Neural progenitor cell (in vitro differentiated cells): ENCODE data around the gene GRN. TPM values are rescaled to one million over a fixed set of nuclear protein-coding genes. Genes with fewer than 3 reads are reported as not detected.

ENCODE experiments used
- DNase-seq: peaks from one replicate; pipeline ENCODE4 v3.0.0-alpha.2; 2016; ENCODE audit warnings: low spot score
- H2AFZ ChIP-seq: fragments of 200-600 bp; sonication (generic); replicated peaks from 2 replicates; pipeline ENCODE4 v1.6.1; 2016; ENCODE audit warnings: antibody characterized with exemption
- H3F3A ChIP-seq: fragments of 200-600 bp; sonication (generic); 2 replicates; pipeline ENCODE4 v1.6.1; 2016; ENCODE audit warnings: antibody characterized with exemption, low read depth
- H3K27ac ChIP-seq: fragments of 200-600 bp; sonication (generic); 2 replicates; pipeline ENCODE4 v1.5.1; 2016; ENCODE audit warnings: mild to moderate bottlenecking
- H3K27me3 ChIP-seq: fragments of 200-600 bp; sonication (generic); 2 replicates; pipeline ENCODE4 v1.6.1; 2016; ENCODE audit warnings: mild to moderate bottlenecking, moderate library complexity
- H3K36me3 ChIP-seq: fragments of 200-600 bp; sonication (generic); 2 replicates; pipeline ENCODE4 v1.5.1; 2016
- H3K4me1 ChIP-seq: fragments of 200-600 bp; sonication (generic); 2 replicates; pipeline ENCODE4 v1.6.1; 2016; ENCODE audit warnings: mixed run types
- H3K4me2 ChIP-seq: fragments of 200-600 bp; sonication (generic); 2 replicates; pipeline ENCODE4 v1.6.1; 2016
- H3K4me3 ChIP-seq: fragments of 200-600 bp; sonication (generic); 2 replicates; pipeline ENCODE4 v1.5.1; 2016
- H3K79me2 ChIP-seq: fragments of 200-600 bp; sonication (generic); 2 replicates; pipeline ENCODE4 v1.6.1; 2016; ENCODE audit warnings: low read depth
- H3K9ac ChIP-seq: fragments of 200-600 bp; sonication (generic); 2 replicates; pipeline ENCODE4 v1.6.1; 2016
- H3K9me3 ChIP-seq: fragments of 200-600 bp; sonication (generic); 2 replicates; pipeline ENCODE4 v1.5.1; 2016; ENCODE audit warnings: low read depth
- H4K20me1 ChIP-seq: fragments of 200-600 bp; sonication (generic); 2 replicates; pipeline ENCODE4 v1.6.1; 2016; ENCODE audit warnings: low read depth
- H3K27ac Mint-ChIP-seq: 3 replicates; pipeline ENCODE4 v1.8.0; 2021; ENCODE audit warnings: mixed read lengths
- H3K27me3 Mint-ChIP-seq: 2 replicates; pipeline ENCODE4 v1.8.0; 2022; ENCODE audit warnings: low read depth, mild to moderate bottlenecking, inconsistent platforms, moderate library complexity, mixed read lengths; ENCODE audit not compliant: insufficient read depth
- H3K36me3 Mint-ChIP-seq: 3 replicates; pipeline ENCODE4 v1.8.0; 2021; ENCODE audit warnings: mixed read lengths
- H3K4me1 Mint-ChIP-seq: 3 replicates; pipeline ENCODE4 v1.8.0; 2021; ENCODE audit warnings: mixed read lengths
- H3K4me3 Mint-ChIP-seq: 3 replicates; pipeline ENCODE4 v1.8.0; 2021; ENCODE audit warnings: mild to moderate bottlenecking, moderate library complexity, mixed read lengths
- H3K9me3 Mint-ChIP-seq: 3 replicates; pipeline ENCODE4 v1.8.0; 2020; ENCODE audit warnings: mixed read lengths
- EZH2 ChIP-seq: fragments of 200-600 bp; sonication (generic); IDR thresholded peaks from 2 replicates; pipeline ENCODE4 v1.6.1; 2017; ENCODE audit warnings: antibody characterized with exemption, mild to moderate bottlenecking, moderate library complexity
- EZH2phosphoT487 ChIP-seq: fragments of 200-600 bp; sonication (generic); IDR thresholded peaks from 2 replicates; pipeline ENCODE4 v1.6.1; 2017; ENCODE audit warnings: antibody characterized with exemption
- total RNA-seq: library from RNA; depleted of rRNA; stranded (reverse); fragments of >200 nt; gene quantifications from 2 replicates; pipeline ENCODE4 v1.2.3, GENCODE V29; 2015; ENCODE audit warnings: low replicate concordance
- TF ChIP-seq, protein P1 (sequence below): fragments of 200-600 bp; sonication (generic); IDR thresholded peaks from 2 replicates; pipeline ENCODE4 v1.5.1; 2017; ENCODE audit warnings: antibody characterized with exemption, mild to moderate bottlenecking

The GRN gene
- total RNA-seq, 1 donor from 2014 or later, result 28.2 TPM

- H3K36me3 Mint-ChIP-seq, result peaks cover 4% of the 10 kb centered on the region
- peak overlapping the region; percentile 86 for H3K4me2 ChIP-seq
- H3K27me3 ChIP-seq, result peaks cover 68% of the 10 kb centered on the region
- TF ChIP-seq EZH2, result peak; percentile 28
- TF ChIP-seq, protein P1, sequence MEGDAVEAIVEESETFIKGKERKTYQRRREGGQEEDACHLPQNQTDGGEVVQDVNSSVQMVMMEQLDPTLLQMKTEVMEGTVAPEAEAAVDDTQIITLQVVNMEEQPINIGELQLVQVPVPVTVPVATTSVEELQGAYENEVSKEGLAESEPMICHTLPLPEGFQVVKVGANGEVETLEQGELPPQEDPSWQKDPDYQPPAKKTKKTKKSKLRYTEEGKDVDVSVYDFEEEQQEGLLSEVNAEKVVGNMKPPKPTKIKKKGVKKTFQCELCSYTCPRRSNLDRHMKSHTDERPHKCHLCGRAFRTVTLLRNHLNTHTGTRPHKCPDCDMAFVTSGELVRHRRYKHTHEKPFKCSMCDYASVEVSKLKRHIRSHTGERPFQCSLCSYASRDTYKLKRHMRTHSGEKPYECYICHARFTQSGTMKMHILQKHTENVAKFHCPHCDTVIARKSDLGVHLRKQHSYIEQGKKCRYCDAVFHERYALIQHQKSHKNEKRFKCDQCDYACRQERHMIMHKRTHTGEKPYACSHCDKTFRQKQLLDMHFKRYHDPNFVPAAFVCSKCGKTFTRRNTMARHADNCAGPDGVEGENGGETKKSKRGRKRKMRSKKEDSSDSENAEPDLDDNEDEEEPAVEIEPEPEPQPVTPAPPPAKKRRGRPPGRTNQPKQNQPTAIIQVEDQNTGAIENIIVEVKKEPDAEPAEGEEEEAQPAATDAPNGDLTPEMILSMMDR, result no peak
- peak; percentile 59 for TF ChIP-seq EZH2phosphoT487
- peaks cover 12% of the 10 kb centered on the region for H3K4me1 Mint-ChIP-seq
- no peak overlapping the region for H3K9ac ChIP-seq
- H2AFZ ChIP-seq, result peak overlapping the region; percentile 31
- H3K4me3 Mint-ChIP-seq, result peak overlapping the region; percentile 75
- no peak overlapping the region for H3K27ac ChIP-seq
- no peaks in the 10 kb centered on the region for H3K36me3 ChIP-seq
- peaks cover 8% of the 10 kb centered on the region for H3K4me1 ChIP-seq
- H4K20me1 ChIP-seq, result peaks cover 15% of the 10 kb centered on the region
- H3F3A ChIP-seq, result peaks cover 17% of the 10 kb centered on the region
- peak overlapping the region; percentile 53 for H3K4me3 ChIP-seq
- peak; percentile 84 for DNase-seq
- H3K27ac Mint-ChIP-seq, result no peak overlapping the region
- H3K9me3 Mint-ChIP-seq, result no peaks in the 10 kb centered on the region
- no peaks in the 10 kb centered on the region for H3K9me3 ChIP-seq
- H3K27me3 Mint-ChIP-seq, result peaks cover 46% of the 10 kb centered on the region
- H3K79me2 ChIP-seq, result no peaks in the 10 kb centered on the region
These were observed 30.0 kb upstream of the GRN start for GRCh38 chr17:44314869-44315661.

- H3K4me3 ChIP-seq, result peak overlapping the region; percentile 53
- peak overlapping the region; percentile 44 for H2AFZ ChIP-seq
- peaks cover 61% of the 10 kb centered on the region for H3K27me3 ChIP-seq
- H3K9ac ChIP-seq, result no peak overlapping the region
- H3K4me2 ChIP-seq, result peak overlapping the region; percentile 86
- peaks cover 17% of the 10 kb centered on the region for H3F3A ChIP-seq
- peaks cover 10% of the 10 kb centered on the region for H4K20me1 ChIP-seq
- Mint-ChIP-seq H3K27me3 (peaks cover 43% of the 10 kb centered on the region), H3K4me3 (peak overlapping the region; percentile 75), H3K36me3 (peaks cover 4% of the 10 kb centered on the region), H3K4me1 (peaks cover 10% of the 10 kb centered on the region), H3K9me3 (no peaks in the 10 kb centered on the region), H3K27ac (no peak overlapping the region)
- TF ChIP-seq EZH2phosphoT487 (no peak), EZH2 (peak; percentile 61)
- no peaks in the 10 kb centered on the region for H3K36me3 ChIP-seq
- H3K4me1 ChIP-seq, result peaks cover 8% of the 10 kb centered on the region
- H3K9me3 ChIP-seq, result no peaks in the 10 kb centered on the region
- H3K27ac ChIP-seq, result no peak overlapping the region
- H3K79me2 ChIP-seq, result no peaks in the 10 kb centered on the region
- DNase-seq, result peak; percentile 92
These were observed 29.1 kb upstream of the GRN start for GRCh38 chr17:44315760-44316731.

- peaks cover 31% of the 10 kb centered on the region for H3K27me3 Mint-ChIP-seq
- no peaks in the 10 kb centered on the region for H3K36me3 ChIP-seq
- peaks cover 8% of the 10 kb centered on the region for H3K4me1 ChIP-seq
- H3K27me3 ChIP-seq, result peaks cover 50% of the 10 kb centered on the region
- no peak overlapping the region for H3K27ac ChIP-seq
- peaks cover 10% of the 10 kb centered on the region for H4K20me1 ChIP-seq
- peaks cover 3% of the 10 kb centered on the region for H3K79me2 ChIP-seq
- no peak overlapping the region for H3K9ac ChIP-seq
- H3K4me1 Mint-ChIP-seq, result peaks cover 10% of the 10 kb centered on the region
- no peaks in the 10 kb centered on the region for H3K9me3 Mint-ChIP-seq
- no peak overlapping the region for H2AFZ ChIP-seq
- no peaks in the 10 kb centered on the region for H3K9me3 ChIP-seq
- no peak for DNase-seq
- peaks cover 17% of the 10 kb centered on the region for H3F3A ChIP-seq
- peaks cover 4% of the 10 kb centered on the region for H3K36me3 Mint-ChIP-seq
- no peak overlapping the region for H3K4me2 ChIP-seq
- H3K27ac Mint-ChIP-seq, result no peak overlapping the region
- H3K4me3 ChIP-seq, result no peak overlapping the region
- peak overlapping the region; percentile 74 for H3K4me3 Mint-ChIP-seq
- TF ChIP-seq EZH2, result no peak
- TF ChIP-seq, protein P1, result no peak
- no peak for TF ChIP-seq EZH2phosphoT487
These were observed 27.6 kb upstream of the GRN start for GRCh38 chr17:44317545-44317944.
